NB4 (cell line): Measurements from ENCODE around the gene GRM2.

Experiments used
- MAX ChIP-seq: IDR thresholded peaks from 2 replicates; pipeline ENCODE4 v1.6.1; 2011; ENCODE audit warnings: low read depth, low read length
- POLR2A ChIP-seq: IDR thresholded peaks from 2 replicates; pipeline ENCODE4 v1.6.1; 2011; ENCODE audit warnings: mild to moderate bottlenecking; ENCODE audit not compliant: insufficient read length; ENCODE audit errors: extremely low read depth
- TF ChIP-seq, protein P1 (sequence below): IDR thresholded peaks from one replicate; pipeline ENCODE4 v1.5.1; 2012; ENCODE audit warnings: low read depth, low read length

GRCh38 chr3:51676102-51676640 is 30.7 kb upstream of the GRM2 start:
- TF ChIP-seq, protein P1, sequence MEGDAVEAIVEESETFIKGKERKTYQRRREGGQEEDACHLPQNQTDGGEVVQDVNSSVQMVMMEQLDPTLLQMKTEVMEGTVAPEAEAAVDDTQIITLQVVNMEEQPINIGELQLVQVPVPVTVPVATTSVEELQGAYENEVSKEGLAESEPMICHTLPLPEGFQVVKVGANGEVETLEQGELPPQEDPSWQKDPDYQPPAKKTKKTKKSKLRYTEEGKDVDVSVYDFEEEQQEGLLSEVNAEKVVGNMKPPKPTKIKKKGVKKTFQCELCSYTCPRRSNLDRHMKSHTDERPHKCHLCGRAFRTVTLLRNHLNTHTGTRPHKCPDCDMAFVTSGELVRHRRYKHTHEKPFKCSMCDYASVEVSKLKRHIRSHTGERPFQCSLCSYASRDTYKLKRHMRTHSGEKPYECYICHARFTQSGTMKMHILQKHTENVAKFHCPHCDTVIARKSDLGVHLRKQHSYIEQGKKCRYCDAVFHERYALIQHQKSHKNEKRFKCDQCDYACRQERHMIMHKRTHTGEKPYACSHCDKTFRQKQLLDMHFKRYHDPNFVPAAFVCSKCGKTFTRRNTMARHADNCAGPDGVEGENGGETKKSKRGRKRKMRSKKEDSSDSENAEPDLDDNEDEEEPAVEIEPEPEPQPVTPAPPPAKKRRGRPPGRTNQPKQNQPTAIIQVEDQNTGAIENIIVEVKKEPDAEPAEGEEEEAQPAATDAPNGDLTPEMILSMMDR, result no peak
- TF ChIP-seq POLR2A, result no peak
- no peak for TF ChIP-seq MAX
